K562 (cell line): ENCODE data around the gene ARHGAP23. TPM values are rescaled to one million over a fixed set of nuclear protein-coding genes. Genes with fewer than 3 reads are reported as not detected.

Experiments used
- ATF7 ChIP-seq: fragments of 450-650 bp; IDR thresholded peaks from 2 replicates; pipeline ENCODE4 v1.7.1; 2014; ENCODE audit warnings: mild to moderate bottlenecking, moderate library complexity
- FIP1L1 ChIP-seq: fragments of 200-400 bp; formaldehyde crosslinking; IDR thresholded peaks from 2 replicates; pipeline ENCODE4 v1.6.1; 2018; ENCODE audit warnings: mild to moderate bottlenecking, low read depth, low read length; ENCODE audit not compliant: poor library complexity, severe bottlenecking
- FOXA3 ChIP-seq, 2 experiments: fragments of 450-650 bp in 1 of 2; sonication (generic) in 1 of 2; formaldehyde crosslinking; IDR thresholded peaks in 1 of 2; conservative IDR thresholded peaks in 1 of 2; 2 replicates each; pipeline versions ENCODE4 v1.4.0 to v1.8.0; 2020 to 2022; ENCODE audit warnings: mild to moderate bottlenecking in 2 of 2, missing genetic modification reagents in 1 of 2
- GABPA ChIP-seq: fragments of 200-800 bp; sonication (Bioruptor generic); conservative IDR thresholded peaks from 2 replicates; pipeline ENCODE4 v1.6.1; 2016; ENCODE audit warnings: low read depth, missing genetic modification characterization, missing compliant biosample characterization
- GATAD2B ChIP-seq: fragments of 450-650 bp; IDR thresholded peaks from 2 replicates; pipeline ENCODE4 v1.6.1; 2017; ENCODE audit warnings: mild to moderate bottlenecking, borderline replicate concordance
- HDAC1 ChIP-seq, 2 experiments: fragments of 450-650 bp; IDR thresholded peaks; 2 replicates each; pipeline ENCODE4 v1.6.1; 2016 to 2017; ENCODE audit warnings: inconsistent platforms in 1 of 2, mild to moderate bottlenecking in 1 of 2, moderate library complexity in 1 of 2
- JUN ChIP-seq, 2 experiments: sonication (generic) in 1 of 2; formaldehyde crosslinking in 1 of 2; IDR thresholded peaks; 2 replicates each; pipeline versions ENCODE4 v1.6.1 to v1.8.0; 2012 to 2022; ENCODE audit warnings: borderline replicate concordance in 2 of 2, mild to moderate bottlenecking in 2 of 2, improper control_type of control experiment in 1 of 2, low read depth in 1 of 2, low read length in 1 of 2, missing genetic modification reagents in 1 of 2
- KDM2B ChIP-seq: fragments of 250-450 bp; sonication (Bioruptor Pico); IDR thresholded peaks from 2 replicates; pipeline ENCODE4 v1.8.0; 2021; ENCODE audit warnings: mild to moderate bottlenecking, moderate library complexity
- LARP7 ChIP-seq: fragments of 450-650 bp; IDR thresholded peaks from 2 replicates; pipeline ENCODE4 v1.6.1; 2016
- MAX ChIP-seq: sonication (generic); formaldehyde crosslinking; IDR thresholded peaks from 2 replicates; pipeline ENCODE4 v1.9.0; 2022; ENCODE audit warnings: mild to moderate bottlenecking, missing genetic modification reagents
- MAZ ChIP-seq, 2 experiments: fragments of 450-650 bp in 1 of 2; sonication (generic) in 1 of 2; formaldehyde crosslinking; IDR thresholded peaks in 1 of 2; conservative IDR thresholded peaks in 1 of 2; 2 replicates each; pipeline versions ENCODE4 v1.4.0 to v1.5.0; 2020; ENCODE audit warnings: mild to moderate bottlenecking in 1 of 2, missing genetic modification reagents in 1 of 2
- MTA3 ChIP-seq: fragments of 450-650 bp; formaldehyde crosslinking; IDR thresholded peaks from 2 replicates; pipeline ENCODE4 v1.6.1; 2017; ENCODE audit warnings: mild to moderate bottlenecking, borderline replicate concordance
- NEUROD1 ChIP-seq: fragments of 150-350 bp; IDR thresholded peaks from 2 replicates; pipeline ENCODE4 v1.6.1; 2014; ENCODE audit warnings: borderline replicate concordance, low read length, low read depth; ENCODE audit not compliant: partially characterized antibody
- NFIC ChIP-seq: fragments of 450-650 bp; IDR thresholded peaks from 2 replicates; pipeline ENCODE4 v1.6.1; 2017; ENCODE audit warnings: mild to moderate bottlenecking, inconsistent platforms
- RBFOX2 ChIP-seq: fragments of 200-400 bp; formaldehyde crosslinking; IDR thresholded peaks from 2 replicates; pipeline ENCODE4 v1.6.1; 2017; ENCODE audit warnings: low read depth, mild to moderate bottlenecking, low read length, moderate library complexity
- RCOR1 ChIP-seq, 2 experiments: IDR thresholded peaks; 2 replicates each; pipeline ENCODE4 v1.6.1; 2012; ENCODE audit warnings: low read depth in 2 of 2, low read length in 2 of 2, borderline replicate concordance in 1 of 2, improper control_type of control experiment in 1 of 2
- SMAD3 ChIP-seq: fragments of 450-650 bp; formaldehyde crosslinking; conservative IDR thresholded peaks from 2 replicates; pipeline ENCODE4 v1.4.0; 2020; ENCODE audit warnings: mild to moderate bottlenecking
- STAG1 ChIP-seq: sonication (generic); formaldehyde crosslinking; IDR thresholded peaks from 2 replicates; pipeline ENCODE4 v1.5.0; 2020; ENCODE audit warnings: missing genetic modification reagents, borderline replicate concordance
- TEAD1 ChIP-seq, 2 experiments: fragments of 450-650 bp in 1 of 2; sonication (generic) in 1 of 2; formaldehyde crosslinking; IDR thresholded peaks; 2 replicates each; pipeline versions ENCODE4 v1.4.0 to v1.8.0; 2020 to 2022; ENCODE audit warnings: mild to moderate bottlenecking in 2 of 2, missing genetic modification reagents in 1 of 2
- YY1 ChIP-seq, 3 experiments: IDR thresholded peaks; 2 replicates each; pipeline ENCODE4 v1.6.1; 2011; ENCODE audit warnings: low read length in 2 of 3, mild to moderate bottlenecking in 2 of 3, moderate library complexity in 2 of 3, borderline replicate concordance in 1 of 3, control low read depth in 1 of 3, low read depth in 1 of 3; ENCODE audit not compliant: insufficient read depth in 3 of 3, insufficient replicate concordance in 2 of 3, control insufficient read depth in 1 of 3, insufficient read length in 1 of 3; ENCODE audit errors: extremely low read depth in 1 of 3
- ZBTB2 ChIP-seq: fragments of 450-650 bp; IDR thresholded peaks from 2 replicates; pipeline ENCODE4 v1.6.1; 2016; ENCODE audit warnings: antibody characterized with exemption
- ZNF143 ChIP-seq: sonication (generic); formaldehyde crosslinking; IDR thresholded peaks from 2 replicates; pipeline ENCODE4 v1.9.0; 2022; ENCODE audit warnings: mild to moderate bottlenecking, missing genetic modification reagents
- ZNF445 ChIP-seq: fragments of 250-450 bp; sonication (Bioruptor Pico); IDR thresholded peaks from 2 replicates; pipeline ENCODE4 v1.4.0; 2020; ENCODE audit warnings: low read depth, mild to moderate bottlenecking, moderate library complexity
- polyA plus RNA-seq, 8 experiments: library from polyadenylated mRNA; depleted of rRNA in 4 of 8; stranded (reverse) in 5 of 8; unstranded in 3 of 8; fragments of >200 nt; fragmentation: Nextera tagmentation in 2 of 8; fragmentation: Illumina TruSeq in 1 of 8; extraction: Ambion mirVana in 2 of 8; extraction: Trizol in 1 of 8; gene quantifications; 2 replicates each; pipeline versions ENCODE4 v1.2.1 to v1.2.3, GENCODE V29; 2011 to 2014; ENCODE audit warnings: inconsistent platforms in 1 of 8, missing spikeins in 1 of 8
- total RNA-seq, 7 experiments: library from RNA; depleted of rRNA in 6 of 7; stranded (reverse); fragments of >200 nt in 6 of 7; fragmentation: Illumina TruSeq in 2 of 7; extraction: Trizol in 2 of 7; gene quantifications; 2 replicates each; pipeline versions ENCODE4 v1.2.1 to v1.2.3, GENCODE V29; 2011 to 2021; ENCODE audit warnings: low replicate concordance in 1 of 7

Gene ARHGAP23
- total and polyA plus RNA-seq, 9 of the 15 experiments (the other 6 are each of a cell fraction or from before 2014, with no cell fraction given), result 0.01 to 2.7 (median 0.70) TPM

- TF ChIP-seq ZNF445 (CRISPR knock-in tag), result no peak
- TF ChIP-seq MAX (CRISPR knock-in tag), result peak; percentile 86
- peak; percentile 47; the same call in 1 of the 2 replicates for TF ChIP-seq MTA3
- peak; percentile 71; the same call in 1 of the 2 replicates for TF ChIP-seq KDM2B (CRISPR knock-in tag)
- peak; percentile 35; the same call in 1 of the 2 replicates for TF ChIP-seq RBFOX2
- no peak for TF ChIP-seq FOXA3 (CRISPR knock-in tag; conservative IDR thresholded peaks at IDR 0.05 in 1 of 2, IDR thresholded peaks at IDR 0.05 in 1 of 2)
- TF ChIP-seq GABPA (tag), result no peak
- TF ChIP-seq NFIC, result peak; percentile 37; the same call in 1 of the 2 replicates
- TF ChIP-seq MAZ (CRISPR knock-in tag; conservative IDR thresholded peaks at IDR 0.05 in 1 of 2, IDR thresholded peaks at IDR 0.05 in 1 of 2), result peak; percentile 18 to 80; a peak in 2 of 4 replicates
- no peak for TF ChIP-seq LARP7
- peak; percentile 48 for TF ChIP-seq NEUROD1
- TF ChIP-seq ZBTB2, result peak; percentile 96
- peak in 1 of 3 experiments; percentile 30 for TF ChIP-seq YY1 (IDR thresholded peaks at IDR 0.05; ENCODE audit: borderline replicate concordance in 1 of 3, control insufficient read depth in 1 of 3, extremely low read depth in 1 of 3, insufficient read depth in 3 of 3, insufficient read length in 1 of 3, insufficient replicate concordance in 2 of 3, low read depth in 1 of 3, low read length in 2 of 3)
- TF ChIP-seq STAG1 (CRISPR knock-in tag), result no peak; the same call in 1 of the 2 replicates
- TF ChIP-seq SMAD3 (CRISPR knock-in tag), result no peak
- TF ChIP-seq ATF7, result peak; percentile 57; the same call in 1 of the 2 replicates
- peak; percentile 27 for TF ChIP-seq FIP1L1
- 0 out of 2 replicates have a peak, but pooled peaks have one; percentile 15 for TF ChIP-seq JUN (IDR thresholded peaks at IDR 0.05; ENCODE audit: borderline replicate concordance, low read depth, low read length)
- no peak for TF ChIP-seq JUN (CRISPR knock-in tag; IDR thresholded peaks at IDR 0.05; ENCODE audit: borderline replicate concordance)
- 0 out of 4 replicates have a peak, but pooled peaks of 1 of the 2 experiments have one; percentile 51 for TF ChIP-seq TEAD1 (CRISPR knock-in tag; IDR thresholded peaks at IDR 0.05)
- TF ChIP-seq ZNF143 (CRISPR knock-in tag), result peak; percentile 51; the same call in 1 of the 2 replicates
- no peak for TF ChIP-seq GATAD2B
- TF ChIP-seq HDAC1 (IDR thresholded peaks at IDR 0.05), result 0 out of 4 replicates have a peak, but pooled peaks of 1 of the 2 experiments have one; percentile 23
- TF ChIP-seq RCOR1 (IDR thresholded peaks at IDR 0.05; ENCODE audit: borderline replicate concordance in 1 of 2, low read depth in 2 of 2, low read length in 2 of 2), result peak in 1 of 2 experiments; percentile 76; a peak in 2 of 4 replicates
These were observed 129.8 kb downstream of the ARHGAP23 start (continued) for GRCh38 chr17:38557836-38558727.
